WTC11 (cell line): ENCODE measurements around the gene DEGS1.

Experiments used
- CBFB ChIP-seq: sonication (generic); formaldehyde crosslinking; IDR thresholded peaks from 2 replicates; pipeline ENCODE4 v1.8.1; 2022; ENCODE audit warnings: mild to moderate bottlenecking, low read depth, missing genetic modification reagents
- CREB1 ChIP-seq: sonication (generic); formaldehyde crosslinking; IDR thresholded peaks from 2 replicates; pipeline ENCODE4 v1.8.0; 2023; ENCODE audit warnings: mild to moderate bottlenecking, missing genetic modification reagents
- ETV6 ChIP-seq: sonication (generic); formaldehyde crosslinking; IDR thresholded peaks from 2 replicates; pipeline ENCODE4 v1.8.1; 2022; ENCODE audit warnings: mild to moderate bottlenecking, missing genetic modification reagents
- GRHL2 ChIP-seq: fragments of 250-450 bp; sonication (Bioruptor Pico); IDR thresholded peaks from 2 replicates; pipeline ENCODE4 v1.8.0; 2022; ENCODE audit warnings: mild to moderate bottlenecking, moderate library complexity; ENCODE audit not compliant: insufficient replicate concordance, severe bottlenecking
- NFYB ChIP-seq: sonication (generic); formaldehyde crosslinking; conservative IDR thresholded peaks from 2 replicates; pipeline ENCODE4 v1.8.0; 2022; ENCODE audit warnings: low read depth, missing genetic modification reagents
- TF ChIP-seq, protein P1 (sequence below): sonication (generic); formaldehyde crosslinking; IDR thresholded peaks from 2 replicates; pipeline ENCODE4 v1.8.0; 2022; ENCODE audit warnings: mild to moderate bottlenecking, missing genetic modification reagents
- TF ChIP-seq, protein P2 (sequence below): sonication (generic); formaldehyde crosslinking; IDR thresholded peaks from 2 replicates; pipeline ENCODE4 v1.8.0; 2022; ENCODE audit warnings: mild to moderate bottlenecking, missing genetic modification reagents
- TF ChIP-seq, protein P3 (sequence below): fragments of 200-600 bp; IDR thresholded peaks from 2 replicates; pipeline ENCODE4 v1.8.0; 2022; ENCODE audit warnings: antibody characterized with exemption
- TF ChIP-seq, protein P4 (sequence below): sonication (generic); formaldehyde crosslinking; IDR thresholded peaks from 2 replicates; pipeline ENCODE4 v1.8.1; 2023; ENCODE audit warnings: mild to moderate bottlenecking, missing genetic modification reagents
- TF ChIP-seq, protein P5 (sequence below): sonication (generic); formaldehyde crosslinking; IDR thresholded peaks from 2 replicates; pipeline ENCODE4 v1.8.0; 2023; ENCODE audit warnings: missing genetic modification reagents
- TF ChIP-seq, protein P6 (sequence below): sonication (generic); formaldehyde crosslinking; conservative IDR thresholded peaks from 2 replicates; pipeline ENCODE4 v1.8.1; 2023; ENCODE audit warnings: mild to moderate bottlenecking, low read depth, missing genetic modification reagents, moderate library complexity

DNA sequence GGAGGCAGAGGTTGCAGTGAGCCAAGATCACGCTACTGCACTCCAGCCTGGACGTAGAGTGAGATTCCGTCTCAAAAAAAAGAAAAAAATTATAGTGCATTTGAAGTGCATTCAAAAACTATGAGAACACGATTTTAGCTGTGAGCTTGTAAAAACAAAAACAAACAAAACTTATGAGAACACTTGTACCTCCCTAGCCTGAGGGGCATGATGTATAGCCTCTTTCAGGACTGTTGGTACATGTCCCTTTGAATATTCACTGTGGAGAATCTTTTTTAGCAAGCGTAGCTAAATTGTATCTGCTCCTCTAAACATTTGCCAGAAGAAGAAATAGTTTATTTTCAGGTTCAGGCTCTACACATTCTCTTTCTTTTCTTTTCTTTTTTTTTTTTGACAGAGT lies 9.5 kb upstream of the DEGS1 start:
- TF ChIP-seq, protein P1, sequence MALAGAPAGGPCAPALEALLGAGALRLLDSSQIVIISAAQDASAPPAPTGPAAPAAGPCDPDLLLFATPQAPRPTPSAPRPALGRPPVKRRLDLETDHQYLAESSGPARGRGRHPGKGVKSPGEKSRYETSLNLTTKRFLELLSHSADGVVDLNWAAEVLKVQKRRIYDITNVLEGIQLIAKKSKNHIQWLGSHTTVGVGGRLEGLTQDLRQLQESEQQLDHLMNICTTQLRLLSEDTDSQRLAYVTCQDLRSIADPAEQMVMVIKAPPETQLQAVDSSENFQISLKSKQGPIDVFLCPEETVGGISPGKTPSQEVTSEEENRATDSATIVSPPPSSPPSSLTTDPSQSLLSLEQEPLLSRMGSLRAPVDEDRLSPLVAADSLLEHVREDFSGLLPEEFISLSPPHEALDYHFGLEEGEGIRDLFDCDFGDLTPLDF (CRISPR knock-in tag): no peak
- TF ChIP-seq, protein P2, sequence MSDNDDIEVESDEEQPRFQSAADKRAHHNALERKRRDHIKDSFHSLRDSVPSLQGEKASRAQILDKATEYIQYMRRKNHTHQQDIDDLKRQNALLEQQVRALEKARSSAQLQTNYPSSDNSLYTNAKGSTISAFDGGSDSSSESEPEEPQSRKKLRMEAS (CRISPR knock-in tag): no peak
- TF ChIP-seq, protein P3, sequence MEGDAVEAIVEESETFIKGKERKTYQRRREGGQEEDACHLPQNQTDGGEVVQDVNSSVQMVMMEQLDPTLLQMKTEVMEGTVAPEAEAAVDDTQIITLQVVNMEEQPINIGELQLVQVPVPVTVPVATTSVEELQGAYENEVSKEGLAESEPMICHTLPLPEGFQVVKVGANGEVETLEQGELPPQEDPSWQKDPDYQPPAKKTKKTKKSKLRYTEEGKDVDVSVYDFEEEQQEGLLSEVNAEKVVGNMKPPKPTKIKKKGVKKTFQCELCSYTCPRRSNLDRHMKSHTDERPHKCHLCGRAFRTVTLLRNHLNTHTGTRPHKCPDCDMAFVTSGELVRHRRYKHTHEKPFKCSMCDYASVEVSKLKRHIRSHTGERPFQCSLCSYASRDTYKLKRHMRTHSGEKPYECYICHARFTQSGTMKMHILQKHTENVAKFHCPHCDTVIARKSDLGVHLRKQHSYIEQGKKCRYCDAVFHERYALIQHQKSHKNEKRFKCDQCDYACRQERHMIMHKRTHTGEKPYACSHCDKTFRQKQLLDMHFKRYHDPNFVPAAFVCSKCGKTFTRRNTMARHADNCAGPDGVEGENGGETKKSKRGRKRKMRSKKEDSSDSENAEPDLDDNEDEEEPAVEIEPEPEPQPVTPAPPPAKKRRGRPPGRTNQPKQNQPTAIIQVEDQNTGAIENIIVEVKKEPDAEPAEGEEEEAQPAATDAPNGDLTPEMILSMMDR: no peak
- TF ChIP-seq, protein P4, sequence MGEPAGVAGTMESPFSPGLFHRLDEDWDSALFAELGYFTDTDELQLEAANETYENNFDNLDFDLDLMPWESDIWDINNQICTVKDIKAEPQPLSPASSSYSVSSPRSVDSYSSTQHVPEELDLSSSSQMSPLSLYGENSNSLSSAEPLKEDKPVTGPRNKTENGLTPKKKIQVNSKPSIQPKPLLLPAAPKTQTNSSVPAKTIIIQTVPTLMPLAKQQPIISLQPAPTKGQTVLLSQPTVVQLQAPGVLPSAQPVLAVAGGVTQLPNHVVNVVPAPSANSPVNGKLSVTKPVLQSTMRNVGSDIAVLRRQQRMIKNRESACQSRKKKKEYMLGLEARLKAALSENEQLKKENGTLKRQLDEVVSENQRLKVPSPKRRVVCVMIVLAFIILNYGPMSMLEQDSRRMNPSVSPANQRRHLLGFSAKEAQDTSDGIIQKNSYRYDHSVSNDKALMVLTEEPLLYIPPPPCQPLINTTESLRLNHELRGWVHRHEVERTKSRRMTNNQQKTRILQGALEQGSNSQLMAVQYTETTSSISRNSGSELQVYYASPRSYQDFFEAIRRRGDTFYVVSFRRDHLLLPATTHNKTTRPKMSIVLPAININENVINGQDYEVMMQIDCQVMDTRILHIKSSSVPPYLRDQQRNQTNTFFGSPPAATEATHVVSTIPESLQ (CRISPR knock-in tag): no peak
- TF ChIP-seq, protein P5, sequence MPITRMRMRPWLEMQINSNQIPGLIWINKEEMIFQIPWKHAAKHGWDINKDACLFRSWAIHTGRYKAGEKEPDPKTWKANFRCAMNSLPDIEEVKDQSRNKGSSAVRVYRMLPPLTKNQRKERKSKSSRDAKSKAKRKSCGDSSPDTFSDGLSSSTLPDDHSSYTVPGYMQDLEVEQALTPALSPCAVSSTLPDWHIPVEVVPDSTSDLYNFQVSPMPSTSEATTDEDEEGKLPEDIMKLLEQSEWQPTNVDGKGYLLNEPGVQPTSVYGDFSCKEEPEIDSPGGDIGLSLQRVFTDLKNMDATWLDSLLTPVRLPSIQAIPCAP (CRISPR knock-in tag): no peak
- TF ChIP-seq CREB1: no peak
- TF ChIP-seq NFYB (CRISPR knock-in tag): no peak
- no peak for TF ChIP-seq ETV6 (CRISPR knock-in tag)
- no peak for TF ChIP-seq CBFB (CRISPR knock-in tag)
- TF ChIP-seq, protein P6, sequence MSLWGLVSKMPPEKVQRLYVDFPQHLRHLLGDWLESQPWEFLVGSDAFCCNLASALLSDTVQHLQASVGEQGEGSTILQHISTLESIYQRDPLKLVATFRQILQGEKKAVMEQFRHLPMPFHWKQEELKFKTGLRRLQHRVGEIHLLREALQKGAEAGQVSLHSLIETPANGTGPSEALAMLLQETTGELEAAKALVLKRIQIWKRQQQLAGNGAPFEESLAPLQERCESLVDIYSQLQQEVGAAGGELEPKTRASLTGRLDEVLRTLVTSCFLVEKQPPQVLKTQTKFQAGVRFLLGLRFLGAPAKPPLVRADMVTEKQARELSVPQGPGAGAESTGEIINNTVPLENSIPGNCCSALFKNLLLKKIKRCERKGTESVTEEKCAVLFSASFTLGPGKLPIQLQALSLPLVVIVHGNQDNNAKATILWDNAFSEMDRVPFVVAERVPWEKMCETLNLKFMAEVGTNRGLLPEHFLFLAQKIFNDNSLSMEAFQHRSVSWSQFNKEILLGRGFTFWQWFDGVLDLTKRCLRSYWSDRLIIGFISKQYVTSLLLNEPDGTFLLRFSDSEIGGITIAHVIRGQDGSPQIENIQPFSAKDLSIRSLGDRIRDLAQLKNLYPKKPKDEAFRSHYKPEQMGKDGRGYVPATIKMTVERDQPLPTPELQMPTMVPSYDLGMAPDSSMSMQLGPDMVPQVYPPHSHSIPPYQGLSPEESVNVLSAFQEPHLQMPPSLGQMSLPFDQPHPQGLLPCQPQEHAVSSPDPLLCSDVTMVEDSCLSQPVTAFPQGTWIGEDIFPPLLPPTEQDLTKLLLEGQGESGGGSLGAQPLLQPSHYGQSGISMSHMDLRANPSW (CRISPR knock-in tag): no peak
- no peak for TF ChIP-seq GRHL2
